Karpas-422 (cell line): Measurements from ENCODE around the gene CST3. TPM values are rescaled to one million over a fixed set of nuclear protein-coding genes. Genes with fewer than 3 reads are reported as not detected.

Experiments
- DNase-seq: peaks from one replicate; pipeline ENCODE4 v3.0.0-alpha.2; 2015
- H2AFZ ChIP-seq: fragments of 200-600 bp; sonication (generic); 2 replicates; pipeline ENCODE4 v1.6.1; 2014; ENCODE audit warnings: antibody characterized with exemption, low read length, mixed read lengths
- H3K27ac ChIP-seq: fragments of 200-600 bp; sonication (generic); 2 replicates; pipeline ENCODE4 v1.5.1; 2014; ENCODE audit warnings: mild to moderate bottlenecking, low read length, moderate library complexity
- H3K27me3 ChIP-seq: fragments of 200-600 bp; sonication (generic); 2 replicates; pipeline ENCODE4 v1.6.1; 2014; ENCODE audit warnings: low read length, mixed read lengths
- H3K36me3 ChIP-seq: fragments of 200-600 bp; sonication (generic); 2 replicates; pipeline ENCODE4 v1.6.1; 2014; ENCODE audit warnings: low read length, mixed read lengths; ENCODE audit not compliant: insufficient read depth
- H3K4me1 ChIP-seq: fragments of 200-600 bp; sonication (generic); 2 replicates; pipeline ENCODE4 v1.6.1; 2014; ENCODE audit warnings: mild to moderate bottlenecking, low read length, mixed read lengths
- H3K4me2 ChIP-seq: fragments of 200-600 bp; sonication (generic); 2 replicates; pipeline ENCODE4 v1.6.1; 2014; ENCODE audit warnings: low read length, low read depth, mild to moderate bottlenecking; ENCODE audit not compliant: poor library complexity, severe bottlenecking
- H3K4me3 ChIP-seq: fragments of 200-600 bp; sonication (generic); 2 replicates; pipeline ENCODE4 v1.5.1; 2014; ENCODE audit warnings: mild to moderate bottlenecking, antibody characterized with exemption, low read length, mixed read lengths
- H3K79me2 ChIP-seq: fragments of 200-600 bp; sonication (generic); 2 replicates; pipeline ENCODE4 v1.6.1; 2014; ENCODE audit warnings: mild to moderate bottlenecking, low read length, mixed read lengths
- H3K9ac ChIP-seq: fragments of 200-600 bp; sonication (generic); 2 replicates; pipeline ENCODE4 v1.6.0; 2014; ENCODE audit warnings: low read length
- H3K9me2 ChIP-seq: fragments of 200-600 bp; sonication (generic), shearing (Covaris generic); replicated peaks from 2 replicates; pipeline ENCODE4 v1.6.0; 2014; ENCODE audit warnings: mild to moderate bottlenecking, low read length, moderate library complexity; ENCODE audit not compliant: insufficient read depth
- H3K9me3 ChIP-seq: fragments of 300-700, 200-600 bp; sonication (generic); 2 replicates; pipeline ENCODE4 v1.6.1; 2014; ENCODE audit warnings: low read length, mixed read lengths
- H4K20me1 ChIP-seq: fragments of 200-600 bp; sonication (generic); 2 replicates; pipeline ENCODE4 v1.6.1; 2014; ENCODE audit warnings: mild to moderate bottlenecking, antibody characterized with exemption, low read length, low read depth; ENCODE audit not compliant: insufficient read depth
- total RNA-seq: library from RNA; depleted of rRNA; stranded (reverse); fragments of >200 nt; shearing (Covaris generic); gene quantifications from 2 replicates; pipeline ENCODE4 v1.2.3, GENCODE V29; 2014; ENCODE audit warnings: low replicate concordance

Gene CST3
- total RNA-seq, 1 experiment from 2014 or later = not detected

- no peak overlapping the region for H3K4me3 ChIP-seq
- H2AFZ ChIP-seq = no peak overlapping the region
- H3K9me2 ChIP-seq = no peaks in the 10 kb centered on the region
- peaks cover 26% of the 10 kb centered on the region for H3K4me1 ChIP-seq
- DNase-seq = no peak
- no peaks in the 10 kb centered on the region for H3K36me3 ChIP-seq
- no peak overlapping the region for H3K27ac ChIP-seq
- H3K9me3 ChIP-seq = no peaks in the 10 kb centered on the region
- H3K79me2 ChIP-seq = no peaks in the 10 kb centered on the region
- no peaks in the 10 kb centered on the region for H4K20me1 ChIP-seq
- no peaks in the 10 kb centered on the region for H3K27me3 ChIP-seq
- no peak overlapping the region for H3K9ac ChIP-seq
- H3K4me2 ChIP-seq = no peak overlapping the region
These were observed 33.4 kb downstream of the CST3 start for GRCh38 chr20:23604306-23604705.

GRCh38 chr20:23603321-23603720 is 34.4 kb downstream of the CST3 start:
- Histone ChIP-seq H2AFZ (no peak overlapping the region), H3K4me1 (peaks cover 26% of the 10 kb centered on the region), H3K4me3 (no peak overlapping the region), H3K9ac (no peak overlapping the region), H4K20me1 (no peaks in the 10 kb centered on the region), H3K4me2 (no peak overlapping the region), H3K27ac (no peak overlapping the region), H3K36me3 (no peaks in the 10 kb centered on the region), H3K27me3 (no peaks in the 10 kb centered on the region), H3K9me2 (no peaks in the 10 kb centered on the region), H3K9me3 (no peaks in the 10 kb centered on the region), H3K79me2 (no peaks in the 10 kb centered on the region)
- no peak for DNase-seq

GRCh38 chr20:23602699-23603098 is 35.1 kb downstream of the CST3 start:
- Histone ChIP-seq H3K79me2 (no peaks in the 10 kb centered on the region), H3K27me3 (no peaks in the 10 kb centered on the region), H3K9ac (no peak overlapping the region), H3K36me3 (no peaks in the 10 kb centered on the region), H4K20me1 (no peaks in the 10 kb centered on the region), H3K9me2 (no peaks in the 10 kb centered on the region), H3K4me3 (no peak overlapping the region), H3K4me2 (no peak overlapping the region), H3K4me1 (peaks cover 26% of the 10 kb centered on the region), H3K27ac (no peak overlapping the region), H3K9me3 (no peaks in the 10 kb centered on the region), H2AFZ (no peak overlapping the region; the same call in 1 of the 2 replicates)
- DNase-seq = no peak

GRCh38 chr20:23602241-23602640 is 35.5 kb downstream of the CST3 start:
- H3K4me3 ChIP-seq = no peak overlapping the region
- H3K36me3 ChIP-seq = no peaks in the 10 kb centered on the region
- no peaks in the 10 kb centered on the region for H4K20me1 ChIP-seq
- no peaks in the 10 kb centered on the region for H3K27me3 ChIP-seq
- no peaks in the 10 kb centered on the region for H3K9me2 ChIP-seq
- H3K27ac ChIP-seq = no peak overlapping the region
- H3K79me2 ChIP-seq = no peaks in the 10 kb centered on the region
- no peak overlapping the region for H3K9ac ChIP-seq
- H2AFZ ChIP-seq = no peak overlapping the region; the same call in 1 of the 2 replicates
- H3K4me2 ChIP-seq = no peak overlapping the region
- peaks cover 26% of the 10 kb centered on the region for H3K4me1 ChIP-seq
- peak; percentile 49 for DNase-seq
- no peaks in the 10 kb centered on the region for H3K9me3 ChIP-seq

GRCh38 chr20:23601715-23602114 is 36.0 kb downstream of the CST3 start:
- Histone ChIP-seq H2AFZ (no peak overlapping the region), H3K9ac (no peak overlapping the region), H3K27me3 (no peaks in the 10 kb centered on the region), H3K4me3 (no peak overlapping the region), H3K79me2 (no peaks in the 10 kb centered on the region), H3K9me3 (no peaks in the 10 kb centered on the region), H3K36me3 (no peaks in the 10 kb centered on the region), H3K9me2 (no peaks in the 10 kb centered on the region), H3K27ac (no peak overlapping the region), H3K4me1 (peaks cover 26% of the 10 kb centered on the region), H4K20me1 (no peaks in the 10 kb centered on the region), H3K4me2 (no peak overlapping the region)
- no peak for DNase-seq

GRCh38 chr20:23598481-23598880 is 39.3 kb downstream of the CST3 start:
- Histone ChIP-seq H2AFZ (no peak overlapping the region), H3K9me3 (no peaks in the 10 kb centered on the region), H3K36me3 (no peaks in the 10 kb centered on the region), H3K4me2 (no peak overlapping the region), H3K27me3 (no peaks in the 10 kb centered on the region), H4K20me1 (no peaks in the 10 kb centered on the region), H3K4me1 (peaks cover 26% of the 10 kb centered on the region), H3K79me2 (no peaks in the 10 kb centered on the region), H3K4me3 (no peak overlapping the region), H3K9ac (no peak overlapping the region), H3K27ac (no peak overlapping the region), H3K9me2 (no peaks in the 10 kb centered on the region)
- DNase-seq = no peak

- Histone ChIP-seq H3K4me2 (no peak overlapping the region), H3K9me2 (no peaks in the 10 kb centered on the region), H3K79me2 (no peaks in the 10 kb centered on the region), H3K4me3 (no peak overlapping the region), H3K27ac (no peak overlapping the region), H2AFZ (no peak overlapping the region), H3K9me3 (no peaks in the 10 kb centered on the region), H3K27me3 (no peaks in the 10 kb centered on the region), H3K36me3 (no peaks in the 10 kb centered on the region), H3K9ac (no peak overlapping the region), H3K4me1 (peaks cover 9% of the 10 kb centered on the region), H4K20me1 (no peaks in the 10 kb centered on the region)
- no peak for DNase-seq
These were observed 41.0 kb downstream of the CST3 start for GRCh38 chr20:23596579-23597250.

- Histone ChIP-seq H3K9me2 (no peaks in the 10 kb centered on the region), H3K4me3 (no peak overlapping the region), H3K9ac (no peak overlapping the region), H3K9me3 (no peaks in the 10 kb centered on the region), H3K4me1 (peaks cover 2% of the 10 kb centered on the region), H3K4me2 (no peak overlapping the region), H4K20me1 (no peaks in the 10 kb centered on the region), H3K36me3 (no peaks in the 10 kb centered on the region), H2AFZ (no peak overlapping the region), H3K79me2 (no peaks in the 10 kb centered on the region), H3K27me3 (no peaks in the 10 kb centered on the region), H3K27ac (no peak overlapping the region)
- no peak for DNase-seq
These were observed 41.8 kb downstream of the CST3 start for GRCh38 chr20:23595941-23596340.
